Activated CD4-positive, alpha-beta T cell treated with anti-CD3 and anti-CD28 coated beads, Interleukin-10, Interleukin-2, amounts not matched to agents 100 ng/mL and 50 ng/mL, durations not matched to agents 16 hours and 8 hours (primary cell): ENCODE data around the gene TMEM37.

ENCODE experiments used
- DNase-seq: peaks from one replicate; pipeline ENCODE4 v3.0.0-alpha.2; 2020

The TMEM37 gene

GRCh38 chr2:119419803-119420508, 11.7 kb upstream of the TMEM37 start:
- no peak for DNase-seq

GRCh38 chr2:119421304-119421703, 10.3 kb upstream of the TMEM37 start:
- no peak for DNase-seq

GRCh38 chr2:119421741-119422140, 9.9 kb upstream of the TMEM37 start:
- DNase-seq = no peak

DNA sequence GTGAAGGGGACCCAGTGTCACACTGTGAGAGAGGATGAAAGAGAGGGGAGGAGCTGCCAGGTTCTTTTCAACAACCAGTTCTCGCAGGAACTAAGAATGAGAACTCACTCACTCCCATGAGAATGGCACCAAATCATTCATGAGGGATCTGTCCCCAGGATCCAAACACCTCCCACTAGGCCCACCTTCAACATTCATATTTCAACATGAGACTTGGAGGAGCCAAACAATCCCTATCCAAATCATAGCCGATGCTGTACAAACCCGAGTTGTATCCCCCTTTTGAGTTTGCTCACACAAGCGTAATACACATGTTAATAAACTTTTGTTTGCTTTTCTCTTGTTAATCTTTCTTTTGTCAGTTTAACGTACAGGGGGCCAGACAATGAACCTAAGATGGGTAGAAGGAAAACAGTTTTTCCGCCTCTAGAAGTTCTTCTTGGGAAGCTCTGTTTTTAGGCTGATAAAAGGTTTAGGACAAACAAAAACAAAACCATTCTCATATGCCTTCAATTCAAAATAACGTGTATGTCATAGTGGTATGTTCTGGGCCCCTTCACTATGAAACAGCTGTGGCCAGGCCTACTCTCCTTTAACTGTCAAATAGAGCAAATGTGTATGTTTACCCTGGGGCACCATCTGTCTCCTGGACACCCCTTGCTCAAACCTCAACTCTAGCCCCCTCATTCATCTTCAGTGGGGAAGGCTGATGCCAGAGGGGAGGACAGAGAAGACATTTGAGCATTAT, 9.1 kb upstream of the TMEM37 start:
- no peak for DNase-seq

DNA sequence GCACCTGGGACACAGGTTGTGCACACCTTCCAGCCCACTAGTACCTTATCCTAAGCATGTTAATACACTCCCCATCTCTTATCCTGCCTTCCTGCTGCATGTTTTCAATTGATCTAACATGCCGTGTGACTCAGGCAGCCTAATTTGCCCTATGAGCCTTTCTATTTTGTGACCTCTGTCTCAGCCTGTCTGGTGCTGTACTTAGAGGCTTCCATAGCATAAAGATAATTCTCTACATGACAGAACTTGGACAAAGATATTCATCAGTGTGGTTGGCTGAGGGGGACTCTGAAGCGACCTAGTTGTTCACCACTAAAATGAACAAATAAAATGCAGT, 8.6 kb upstream of the TMEM37 start:
- no peak for DNase-seq

- no peak for DNase-seq
Measured at GRCh38 chr2:119423811-119424210, 7.8 kb upstream of the TMEM37 start.

DNA sequence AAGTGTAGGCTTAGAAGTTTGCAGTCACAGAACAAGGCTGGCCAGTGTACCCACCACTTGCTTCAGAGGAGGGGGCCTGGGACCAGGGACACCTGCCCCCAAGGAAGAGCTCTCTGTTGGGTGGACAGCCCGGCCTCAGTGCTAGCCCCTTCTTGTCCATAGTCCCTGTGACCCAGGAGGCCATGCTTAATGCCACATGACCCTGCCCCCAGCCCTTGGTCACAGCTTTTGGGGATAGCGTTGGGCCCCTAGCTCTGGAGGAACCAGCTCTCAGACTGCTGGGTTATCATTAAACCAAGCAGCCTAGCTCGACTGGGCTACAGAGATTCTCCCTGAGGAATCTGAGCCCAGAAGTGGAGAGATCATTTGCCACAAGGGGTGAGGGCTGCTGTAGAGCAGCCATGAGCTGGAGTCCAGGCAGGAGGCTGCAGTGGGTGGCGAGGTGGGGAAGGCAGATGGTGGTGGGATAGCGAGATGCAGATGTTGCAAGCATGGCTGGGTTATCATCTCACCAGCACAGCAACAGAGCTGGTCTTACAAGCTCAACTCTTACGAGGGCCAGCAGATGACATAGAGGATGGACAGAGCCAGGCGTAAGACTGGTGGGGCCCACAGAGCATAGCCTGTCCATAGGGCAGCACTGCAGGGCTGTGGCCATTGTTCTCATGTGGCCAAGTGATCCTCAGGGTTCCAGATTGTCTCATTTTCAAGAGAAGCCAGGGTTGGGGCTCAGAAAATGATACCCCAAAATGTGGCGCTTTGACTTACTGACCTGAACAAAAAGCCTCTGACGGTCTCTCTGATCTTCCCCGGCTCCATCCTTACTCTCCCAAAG, 7.2 kb upstream of the TMEM37 start:
- no peak for DNase-seq

GRCh38 chr2:119425119-119425405, 6.6 kb upstream of the TMEM37 start:
- DNase-seq = no peak

- no peak for DNase-seq
Measured at GRCh38 chr2:119425620-119426395, 5.8 kb upstream of the TMEM37 start.

GRCh38 chr2:119426396-119426675, 5.3 kb upstream of the TMEM37 start:
- no peak for DNase-seq

DNA sequence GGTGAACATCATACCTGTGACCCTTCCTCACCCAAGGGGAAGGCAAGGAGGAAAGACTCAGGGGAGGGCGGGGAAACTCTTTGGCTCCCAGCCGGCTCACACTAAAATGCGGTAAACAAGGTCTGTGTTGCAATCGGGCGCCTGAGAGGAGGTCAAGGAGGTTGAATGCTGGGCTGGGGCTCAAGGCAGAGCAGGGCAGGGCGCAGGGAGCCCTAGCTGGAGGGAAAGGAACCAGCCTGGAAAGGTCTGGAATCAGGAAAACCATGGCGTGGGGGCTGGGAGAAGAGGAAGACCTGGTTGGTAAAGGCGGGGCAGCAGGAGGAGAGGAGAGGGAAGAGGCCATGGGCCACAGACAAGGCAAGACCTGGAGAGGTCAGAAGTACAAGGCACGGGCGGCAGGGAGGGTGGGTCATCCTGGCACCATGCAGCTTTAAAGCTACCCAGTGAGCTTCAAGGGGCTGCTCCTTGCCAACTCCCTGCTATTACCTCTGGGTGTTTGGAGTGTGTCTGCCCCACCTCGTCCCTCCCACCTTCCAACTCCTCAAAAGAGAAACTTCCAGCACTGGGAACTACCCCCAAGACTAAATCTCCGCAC, 4.8 kb upstream of the TMEM37 start:
- DNase-seq = no peak

GRCh38 chr2:119427756-119428155, 3.9 kb upstream of the TMEM37 start:
- no peak for DNase-seq

GRCh38 chr2:119428488-119429224, 3.0 kb upstream of the TMEM37 start:
- no peak for DNase-seq

GRCh38 chr2:119429225-119429981, 2.3 kb upstream of the TMEM37 start:
- no peak for DNase-seq

DNA sequence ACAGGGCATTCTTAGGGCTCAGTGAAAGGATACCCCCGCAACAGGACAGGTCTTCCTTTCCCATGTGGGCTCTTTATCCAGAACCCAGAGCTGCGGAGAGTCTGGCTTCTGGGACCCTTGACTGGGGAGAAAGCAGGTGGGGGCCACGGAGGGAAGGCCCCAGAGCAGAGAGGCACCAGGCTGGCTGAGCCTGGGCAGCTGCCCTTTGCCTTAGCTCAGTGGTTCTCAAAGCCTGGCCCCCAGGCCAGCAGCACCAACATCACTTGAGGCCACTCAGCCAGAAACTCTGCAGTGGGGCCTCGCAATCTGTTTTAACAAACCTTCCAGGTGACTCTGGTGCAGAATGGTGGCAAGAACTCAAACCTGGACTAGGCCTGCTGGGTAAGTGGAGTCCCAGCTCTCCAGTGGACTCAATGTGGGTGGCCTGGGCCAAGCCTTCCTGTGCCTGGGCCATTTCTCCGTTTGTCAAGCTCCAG, 1.6 kb upstream of the TMEM37 start:
- no peak for DNase-seq

DNA sequence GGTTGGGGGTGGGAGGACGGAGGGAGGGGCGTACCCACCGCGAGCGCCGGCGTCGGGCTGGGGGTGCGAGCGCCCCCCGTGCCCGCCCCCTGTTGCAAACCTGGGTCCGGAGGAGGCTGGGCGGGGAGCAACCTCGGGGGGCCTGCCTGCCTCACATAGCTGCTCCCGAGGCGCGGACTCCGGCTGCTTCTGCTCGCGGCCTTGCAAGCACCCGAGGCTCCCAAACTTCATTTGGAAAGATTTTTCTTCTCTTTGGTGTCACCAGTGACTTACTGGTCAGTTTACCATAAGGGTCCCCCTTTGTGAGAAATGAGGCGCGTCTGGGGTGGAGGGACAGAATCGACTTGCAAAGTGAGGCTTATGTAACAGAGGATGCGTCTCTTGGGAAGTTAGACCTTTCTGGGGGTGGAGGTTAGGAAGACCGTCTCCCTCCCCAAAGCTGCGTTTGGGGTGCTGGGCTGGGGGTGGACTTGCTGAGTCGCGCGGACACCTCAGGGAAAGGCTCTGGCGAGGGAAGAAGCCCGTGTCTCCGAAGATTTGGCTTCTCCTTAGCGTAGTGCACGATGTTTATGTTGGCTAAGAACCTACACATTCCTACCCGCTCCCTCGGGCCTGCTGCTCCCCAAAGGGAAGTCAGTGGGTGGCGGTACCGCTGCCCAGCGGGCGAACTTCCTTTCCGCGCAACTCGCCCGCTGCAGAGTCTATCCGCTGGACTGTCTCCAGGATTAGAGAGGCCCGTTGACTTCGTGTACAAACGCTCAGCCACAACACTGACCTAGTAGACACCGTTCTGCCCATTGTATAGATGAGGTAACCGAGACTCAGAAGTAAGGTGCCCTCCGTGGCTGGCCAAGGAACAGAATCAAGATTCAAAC, 559 bp downstream of the TMEM37 start:
- DNase-seq = no peak

DNA sequence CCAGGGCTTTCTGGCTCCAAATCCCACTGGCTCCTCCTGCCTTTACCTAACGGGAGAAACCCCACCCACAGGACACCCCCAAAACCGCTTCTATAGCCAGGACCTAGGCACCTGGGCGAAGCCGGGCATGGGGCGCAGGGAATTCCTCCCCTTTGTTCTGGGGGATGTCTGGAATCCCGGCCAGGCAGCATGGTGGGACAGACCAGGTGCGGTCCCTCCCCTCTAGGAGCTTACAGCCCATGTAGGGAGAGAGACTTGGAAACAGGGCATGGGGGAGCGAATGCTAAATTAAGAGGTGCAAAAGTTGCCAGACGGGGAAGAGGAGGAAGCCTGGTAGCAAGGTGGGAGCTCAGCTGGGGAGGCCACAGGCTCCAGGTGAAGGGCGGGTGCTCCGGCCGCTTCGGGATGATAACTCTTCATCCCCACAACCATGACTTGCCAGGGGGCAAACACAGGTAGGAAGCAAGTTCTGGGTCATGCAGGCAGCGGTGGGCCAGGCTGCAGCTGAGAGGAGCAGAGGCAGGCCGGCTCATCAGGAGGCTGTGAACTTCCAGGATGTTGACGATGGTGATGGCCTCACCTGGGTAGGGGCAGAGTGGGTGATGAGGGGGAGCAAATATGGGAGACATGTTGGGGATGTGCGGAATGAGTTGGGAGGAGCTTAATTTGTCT, 1.3 kb downstream of the TMEM37 start:
- no peak for DNase-seq

DNA sequence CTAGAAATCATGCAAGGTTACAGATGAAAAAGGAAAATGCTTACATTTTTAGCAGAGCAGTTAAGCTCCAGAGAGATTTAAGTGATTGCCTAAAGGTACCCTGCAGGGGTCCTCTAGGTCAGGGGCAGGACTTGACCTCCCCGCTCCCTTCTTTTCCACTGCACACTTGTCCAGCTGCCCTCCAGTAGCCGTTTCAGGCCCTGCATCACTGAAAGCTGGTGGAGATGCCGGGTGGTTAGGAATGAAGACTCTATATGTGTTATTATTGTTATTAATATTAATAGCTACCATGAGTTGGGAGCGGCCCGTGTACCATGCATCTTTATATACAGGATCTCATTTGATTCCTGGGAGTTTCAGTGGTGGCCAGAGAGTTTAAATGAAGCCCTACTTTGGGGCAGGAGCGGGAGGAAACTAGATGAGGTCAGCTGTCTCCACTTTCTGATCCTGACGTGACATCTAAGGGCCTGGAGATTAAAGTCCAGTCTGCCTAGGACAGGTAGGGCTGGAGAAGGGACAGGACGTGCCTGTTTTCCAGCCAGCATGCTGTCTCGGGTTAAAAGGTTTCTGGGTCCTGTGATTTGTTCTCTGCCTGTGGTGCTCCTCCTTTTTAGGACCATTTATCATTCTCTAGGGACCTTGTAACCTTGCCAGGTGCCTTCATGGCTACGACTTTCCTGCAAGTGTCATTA, 2.1 kb downstream of the TMEM37 start:
- DNase-seq = no peak

- DNase-seq = no peak
Measured at GRCh38 chr2:119434664-119435063, 3.0 kb downstream of the TMEM37 start.
